Calu3 (cell line): ENCODE results near the gene LDAH. TPM values are rescaled to one million over a fixed set of nuclear protein-coding genes. Genes with fewer than 3 reads are reported as not detected.

Experiments
- BruUV-seq: library from RNA; stranded (reverse); fragments of 400-500 nt; replicated peaks from 2 replicates; lab custom pipeline; 2021; lab: Mats Ljungman, UMichigan
- CTCF ChIA-PET: fragments of 300-600 bp; sonication (Branson Sonifier 250); formaldehyde crosslinking; loops from one replicate; lab custom pipeline; 2022; ENCODE audit warnings: antibody characterized with exemption; lab: Charles Lee
- DNase-seq: peaks from one replicate; pipeline ENCODE4 v3.0.0; 2022
- H3K27ac Mint-ChIP-seq: one replicate; pipeline ENCODE4 v1.8.0; 2022; ENCODE audit warnings: mixed read lengths; ENCODE audit not compliant: unreplicated experiment
- H3K27me3 Mint-ChIP-seq: one replicate; pipeline ENCODE4 v1.8.0; 2022; ENCODE audit warnings: mixed read lengths; ENCODE audit not compliant: unreplicated experiment
- H3K36me3 Mint-ChIP-seq: one replicate; pipeline ENCODE4 v1.8.0; 2022; ENCODE audit warnings: mild to moderate bottlenecking, moderate library complexity, mixed read lengths; ENCODE audit not compliant: insufficient read depth, unreplicated experiment
- H3K4me1 Mint-ChIP-seq: one replicate; pipeline ENCODE4 v1.8.0; 2022; ENCODE audit warnings: mild to moderate bottlenecking, low read depth, mixed read lengths; ENCODE audit not compliant: unreplicated experiment
- H3K4me3 Mint-ChIP-seq: one replicate; pipeline ENCODE4 v1.8.0; 2022; ENCODE audit warnings: mild to moderate bottlenecking, low read depth, moderate library complexity, mixed read lengths; ENCODE audit not compliant: unreplicated experiment
- H3K9me3 Mint-ChIP-seq: one replicate; pipeline ENCODE4 v1.8.0; 2022; ENCODE audit warnings: low read depth, mixed read lengths; ENCODE audit not compliant: unreplicated experiment
- intact Hi-C: fragments of 100-400 bp; cut with micrococcal nuclease; formaldehyde crosslinking; loops from one replicate; pipeline ENCODE4 v1.10.0; 2022; ENCODE audit not compliant: unreplicated experiment
- total RNA-seq: library from RNA; stranded (reverse); gene quantifications from 2 replicates; pipeline ENCODE4 v1.2.3, GENCODE V29; 2022
- TF ChIP-seq, protein P1 (sequence below): fragments of 200-600 bp; IDR thresholded peaks from one replicate; pipeline ENCODE4 v1.8.0; 2022; ENCODE audit warnings: antibody characterized with exemption; ENCODE audit not compliant: unreplicated experiment

LDAH gene
- total RNA-seq, 1 experiment from 2014 or later: 18.1 TPM

DNA sequence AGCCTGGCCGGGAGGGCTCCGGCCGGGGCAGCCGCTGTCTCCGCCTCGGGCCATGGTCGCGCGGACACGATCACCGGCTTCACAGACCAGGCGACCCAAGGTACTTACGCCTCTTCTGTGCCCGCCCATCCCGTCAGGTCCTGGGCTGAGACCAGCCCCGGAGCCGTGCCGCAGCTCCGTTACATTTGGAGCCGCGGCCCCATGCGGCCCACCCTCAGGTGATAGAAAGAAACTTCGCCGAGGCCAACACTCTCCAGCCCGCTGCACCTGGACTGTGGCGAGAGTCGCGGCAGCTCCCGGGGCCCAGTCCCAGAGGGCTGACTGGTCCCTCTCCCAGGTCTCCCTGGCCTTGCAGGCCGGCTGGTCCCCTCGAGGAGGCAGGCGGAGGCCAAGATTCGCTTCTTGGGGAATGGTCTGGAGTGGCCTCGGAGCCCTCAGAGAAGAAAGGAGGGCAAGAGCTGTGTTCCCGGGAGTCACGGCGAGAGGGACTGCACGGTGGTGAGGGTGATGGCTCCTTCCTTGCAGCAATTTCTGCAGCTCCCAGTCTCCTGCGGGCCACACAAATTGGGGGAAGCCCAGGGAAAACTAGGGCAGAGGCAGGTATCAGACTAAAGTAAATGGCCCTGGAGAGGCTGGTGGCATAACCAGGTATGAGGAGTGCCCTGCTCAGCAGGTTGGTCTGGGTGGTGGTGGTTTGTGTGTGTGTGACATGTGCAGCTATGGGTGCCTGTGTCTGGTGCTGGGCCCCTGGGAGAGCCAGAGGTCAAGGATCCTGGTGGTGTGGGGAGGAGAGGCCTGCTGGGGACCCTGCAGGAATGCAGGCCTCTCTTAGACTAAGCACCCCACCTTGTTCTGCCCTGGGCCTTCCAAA lies 155.1 kb downstream of the LDAH start:
- no peaks in the 10 kb centered on the region for H3K36me3 Mint-ChIP-seq
- no TSS peak for BruUV-seq
- no peaks in the 10 kb centered on the region for H3K9me3 Mint-ChIP-seq
- H3K4me1 Mint-ChIP-seq: peaks cover 20% of the 10 kb centered on the region
- TF ChIP-seq, protein P1, sequence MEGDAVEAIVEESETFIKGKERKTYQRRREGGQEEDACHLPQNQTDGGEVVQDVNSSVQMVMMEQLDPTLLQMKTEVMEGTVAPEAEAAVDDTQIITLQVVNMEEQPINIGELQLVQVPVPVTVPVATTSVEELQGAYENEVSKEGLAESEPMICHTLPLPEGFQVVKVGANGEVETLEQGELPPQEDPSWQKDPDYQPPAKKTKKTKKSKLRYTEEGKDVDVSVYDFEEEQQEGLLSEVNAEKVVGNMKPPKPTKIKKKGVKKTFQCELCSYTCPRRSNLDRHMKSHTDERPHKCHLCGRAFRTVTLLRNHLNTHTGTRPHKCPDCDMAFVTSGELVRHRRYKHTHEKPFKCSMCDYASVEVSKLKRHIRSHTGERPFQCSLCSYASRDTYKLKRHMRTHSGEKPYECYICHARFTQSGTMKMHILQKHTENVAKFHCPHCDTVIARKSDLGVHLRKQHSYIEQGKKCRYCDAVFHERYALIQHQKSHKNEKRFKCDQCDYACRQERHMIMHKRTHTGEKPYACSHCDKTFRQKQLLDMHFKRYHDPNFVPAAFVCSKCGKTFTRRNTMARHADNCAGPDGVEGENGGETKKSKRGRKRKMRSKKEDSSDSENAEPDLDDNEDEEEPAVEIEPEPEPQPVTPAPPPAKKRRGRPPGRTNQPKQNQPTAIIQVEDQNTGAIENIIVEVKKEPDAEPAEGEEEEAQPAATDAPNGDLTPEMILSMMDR: no peak
- H3K4me3 Mint-ChIP-seq: no peak overlapping the region
- intact Hi-C loops: no loop called here
- CTCF ChIA-PET: interaction anchor here (0.8 kb wide), 1 partner anchor 9 kb away, joined by 3 read pairs; no protein-coding TSS in a partner anchor
- H3K27me3 Mint-ChIP-seq: peaks cover 56% of the 10 kb centered on the region
- no peak for DNase-seq
- H3K27ac Mint-ChIP-seq: no peak overlapping the region

DNA sequence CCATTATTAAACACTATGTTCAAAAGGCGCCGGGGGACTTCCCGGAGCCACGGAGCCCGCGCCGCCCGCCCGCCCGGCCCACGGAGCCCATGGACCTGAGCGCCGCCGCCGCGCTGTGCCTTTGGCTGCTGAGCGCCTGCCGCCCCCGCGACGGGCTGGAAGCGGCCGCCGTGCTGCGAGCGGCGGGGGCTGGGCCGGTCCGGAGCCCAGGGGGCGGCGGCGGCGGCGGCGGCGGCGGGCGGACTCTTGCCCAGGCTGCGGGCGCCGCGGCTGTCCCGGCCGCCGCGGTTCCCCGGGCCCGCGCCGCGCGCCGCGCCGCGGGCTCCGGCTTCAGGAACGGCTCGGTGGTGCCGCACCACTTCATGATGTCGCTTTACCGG lies 155.8 kb downstream of the LDAH start:
- TF ChIP-seq, protein P1: no peak
- Mint-ChIP-seq H3K27me3 (peaks cover 62% of the 10 kb centered on the region), H3K9me3 (no peaks in the 10 kb centered on the region), H3K4me1 (peaks cover 20% of the 10 kb centered on the region), H3K36me3 (no peaks in the 10 kb centered on the region), H3K4me3 (peak overlapping the region; percentile 69), H3K27ac (no peak overlapping the region)
- intact Hi-C loops: no loop called here
- CTCF ChIA-PET: interaction anchor here (0.6 to 1.1 kb wide), 2 partner anchors 12 to 170 kb away, joined by 3 read pairs; no protein-coding TSS in a partner anchor
- DNase-seq: no peak
- BruUV-seq: no TSS peak

DNA sequence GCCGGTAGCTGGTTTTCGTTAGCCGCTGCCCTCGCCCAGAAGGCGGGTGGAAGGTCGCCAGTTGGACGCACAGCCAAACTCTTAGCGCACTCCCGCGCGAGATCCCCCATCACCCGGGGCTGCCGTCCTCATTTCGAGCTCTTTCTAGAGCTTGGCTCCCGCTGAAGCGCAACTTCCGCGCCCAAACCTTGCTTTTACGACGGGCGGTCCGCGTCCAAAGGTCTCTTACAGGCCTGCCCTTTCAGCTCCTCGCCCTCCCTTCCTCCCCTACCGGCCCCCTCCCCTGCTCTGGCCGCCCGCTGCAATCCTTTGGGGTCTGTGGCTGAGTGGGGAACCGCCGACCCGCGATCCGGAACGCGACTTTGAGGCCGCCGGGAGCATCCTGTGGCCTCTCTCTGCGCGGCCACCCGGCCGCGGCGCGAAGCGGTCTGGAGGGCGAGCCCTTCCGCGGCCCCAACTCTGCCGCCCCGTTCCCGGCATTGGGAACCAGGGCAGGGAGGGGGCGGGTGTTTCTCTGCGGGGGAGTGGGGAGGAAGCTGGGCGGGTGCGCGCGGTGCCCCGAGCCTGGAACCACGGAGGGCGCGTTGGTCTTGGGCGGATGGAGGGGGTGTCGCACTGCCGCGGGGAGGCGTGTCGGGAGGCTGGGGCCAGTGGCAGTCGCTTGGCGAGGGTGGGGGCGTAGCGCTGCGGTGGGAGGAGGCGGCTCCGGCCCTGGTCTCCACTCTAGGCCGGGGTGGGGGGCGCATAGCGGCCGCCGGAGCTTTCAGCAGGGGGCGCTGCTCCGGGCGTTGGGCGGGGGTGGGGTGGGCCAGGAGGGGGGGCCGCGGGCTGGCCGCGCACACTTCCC lies 156.4 kb downstream of the LDAH start, which contains the start of gene GDF7:
TSS of gene GDF7 (plus strand) at position 841 of the 847 bp plus-strand sequence. CDS start 96 bp downstream, outside the sequence.
- Mint-ChIP-seq H3K4me1 (peaks cover 20% of the 10 kb centered on the region), H3K27ac (no peak within 1 kb of the TSS), H3K4me3 (peak within 1 kb of the TSS; percentile 69), H3K36me3 (no peaks in the 10 kb centered on the region), H3K27me3 (peaks cover 67% of the 10 kb centered on the region), H3K9me3 (no peaks in the 10 kb centered on the region)
- BruUV-seq: no TSS peak
- CTCF ChIA-PET: interaction anchor here (0.6 to 1.7 kb wide), 7 partner anchors 10 to 204 kb away, joined by 3 to 7 read pairs (median 4); partner anchors contain the start of gene HS1BP3
- TF ChIP-seq, protein P1: peak; percentile 23
- intact Hi-C loops: no loop called here
- no peak for DNase-seq

DNA sequence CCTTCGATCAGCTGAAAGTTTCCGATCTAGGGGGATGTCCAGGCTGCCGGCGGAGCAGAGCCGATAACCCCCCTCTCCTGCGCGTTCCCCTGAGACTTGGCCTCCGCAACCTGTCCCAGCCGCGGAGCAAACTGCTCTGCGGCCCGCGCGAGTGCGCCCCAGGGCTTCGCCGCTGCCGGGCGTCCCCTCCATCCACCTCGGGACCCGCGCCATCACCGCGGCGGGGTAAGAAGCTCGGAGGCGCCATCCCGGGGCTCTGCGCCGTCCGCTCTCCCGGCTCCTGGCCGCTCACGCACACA lies 156.9 kb downstream of the LDAH start:
- BruUV-seq: no TSS peak
- no peaks in the 10 kb centered on the region for H3K36me3 Mint-ChIP-seq
- H3K9me3 Mint-ChIP-seq: no peaks in the 10 kb centered on the region
- peaks cover 20% of the 10 kb centered on the region for H3K4me1 Mint-ChIP-seq
- CTCF ChIA-PET: interaction anchor here (0.7 to 1.7 kb wide), 5 partner anchors 10 to 204 kb away, joined by 3 to 7 read pairs (median 4); partner anchors contain the start of gene HS1BP3
- TF ChIP-seq, protein P1: no peak
- H3K4me3 Mint-ChIP-seq: peak overlapping the region; percentile 69
- intact Hi-C loops: no loop called here
- DNase-seq: no peak
- no peak overlapping the region for H3K27ac Mint-ChIP-seq
- H3K27me3 Mint-ChIP-seq: peaks cover 72% of the 10 kb centered on the region
